ENCODE results near the gene JPT1. TPM values are rescaled to one million over a fixed set of nuclear protein-coding genes. Genes with fewer than 3 reads are reported as not detected.

JPT1 gene
- total RNA-seq, 1 experiment from 2014 or later, result 265 TPM

DNA sequence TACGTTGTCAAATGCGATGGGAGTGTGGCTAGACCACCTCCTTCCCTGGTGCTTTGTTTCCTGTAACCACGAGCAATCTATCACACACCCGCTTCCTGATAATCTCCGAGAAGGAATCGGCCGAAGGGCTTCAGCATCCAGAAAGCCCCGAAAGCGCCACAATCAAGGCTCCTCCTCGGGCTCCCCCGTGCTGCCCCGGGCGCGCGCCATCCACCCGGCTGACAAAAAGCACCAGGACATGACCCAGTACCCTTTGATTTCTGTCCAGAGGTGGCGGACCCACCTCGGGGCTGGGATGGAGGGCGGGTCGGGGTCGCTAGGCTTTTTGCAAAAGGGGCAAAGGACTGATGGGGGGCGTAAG is 45.3 kb downstream of the JPT1 start:
- no peak overlapping the region for H2BK120ac ChIP-seq (ENCODE audit: low read depth, low read length, poor library complexity, severe bottlenecking)
- Mint-ChIP-seq H3K4me1 (peaks cover 20 to 25% of the 10 kb centered on the region in 2 experiments), H3K36me3 (ENCODE audit: insufficient read depth in 1 of 3, low read depth in 3 of 3) (peaks cover 3 to 23% (median 21%) of the 10 kb centered on the region in 3 experiments; a peak in 6 of 7 replicates), H3K27me3 (ENCODE audit: low read depth) (peaks cover 5% of the 10 kb centered on the region), H3K4me3 (peak overlapping the region; percentile 90 to 93), H3K27ac (no peak overlapping the region), H3K9me3 (no peaks in the 10 kb centered on the region)
- H2BK20ac ChIP-seq (ENCODE audit: low read depth, low read length, poor library complexity, severe bottlenecking), result no peak overlapping the region
- H4K20me1 ChIP-seq (ENCODE audit: control insufficient read depth, insufficient read depth, insufficient read length), result no peaks in the 10 kb centered on the region
- peak overlapping the region; percentile 11 for H3K9ac ChIP-seq (ENCODE audit: extremely low read depth, insufficient read length, low read length)
- no peaks in the 10 kb centered on the region for H3K9me3 ChIP-seq (ENCODE audit: control insufficient read depth, low read depth, low read length)
- no peak overlapping the region for H3K4ac ChIP-seq (ENCODE audit: low read depth, low read length)
- no peak overlapping the region for H3K23ac ChIP-seq (ENCODE audit: insufficient read length, low read depth, low read length)
- H2BK15ac ChIP-seq (ENCODE audit: low read depth, low read length), result no peak overlapping the region
- DNase-seq, result peak; percentile 64
- no peak overlapping the region for H3K56ac ChIP-seq (ENCODE audit: insufficient read length, low read depth, low read length)
- H3K79me2 ChIP-seq (ENCODE audit: insufficient read depth, low read length), result no peaks in the 10 kb centered on the region
- no peak overlapping the region for H2AFZ ChIP-seq (ENCODE audit: low read length)
- H3K23me2 ChIP-seq (ENCODE audit: insufficient read length, low read depth, low read length, poor library complexity, severe bottlenecking), result peaks cover 7% of the 10 kb centered on the region
- no peaks in the 10 kb centered on the region for H3K27me3 ChIP-seq (ENCODE audit: insufficient read depth, low read length)
- H3K14ac ChIP-seq (ENCODE audit: insufficient read depth, low read length), result no peak overlapping the region
- no peak overlapping the region for H4K8ac ChIP-seq (replicated peaks; ENCODE audit: insufficient read length, low read depth, low read length)
- H2BK5ac ChIP-seq (ENCODE audit: insufficient read length, low read length), result no peak overlapping the region
- no peak overlapping the region for H3K27ac ChIP-seq (ENCODE audit: insufficient read length, low read depth, low read length)
- no peak overlapping the region for H3K18ac ChIP-seq (ENCODE audit: insufficient read length, low read depth, low read length)
- H3T11ph ChIP-seq (ENCODE audit: low read length), result no peak overlapping the region
- no peak overlapping the region for H4K5ac ChIP-seq (ENCODE audit: insufficient read length, low read depth, low read length)
- WGBS (ENCODE audit: extremely low coverage, insufficient read length, low lambda C conversion rate), result no CpG with 5 or more reads among the region's 22 CpGs
- H3K4me2 ChIP-seq (ENCODE audit: insufficient read depth, insufficient read length, low read length), result peak overlapping the region; percentile 50
- TF ChIP-seq, protein P1, sequence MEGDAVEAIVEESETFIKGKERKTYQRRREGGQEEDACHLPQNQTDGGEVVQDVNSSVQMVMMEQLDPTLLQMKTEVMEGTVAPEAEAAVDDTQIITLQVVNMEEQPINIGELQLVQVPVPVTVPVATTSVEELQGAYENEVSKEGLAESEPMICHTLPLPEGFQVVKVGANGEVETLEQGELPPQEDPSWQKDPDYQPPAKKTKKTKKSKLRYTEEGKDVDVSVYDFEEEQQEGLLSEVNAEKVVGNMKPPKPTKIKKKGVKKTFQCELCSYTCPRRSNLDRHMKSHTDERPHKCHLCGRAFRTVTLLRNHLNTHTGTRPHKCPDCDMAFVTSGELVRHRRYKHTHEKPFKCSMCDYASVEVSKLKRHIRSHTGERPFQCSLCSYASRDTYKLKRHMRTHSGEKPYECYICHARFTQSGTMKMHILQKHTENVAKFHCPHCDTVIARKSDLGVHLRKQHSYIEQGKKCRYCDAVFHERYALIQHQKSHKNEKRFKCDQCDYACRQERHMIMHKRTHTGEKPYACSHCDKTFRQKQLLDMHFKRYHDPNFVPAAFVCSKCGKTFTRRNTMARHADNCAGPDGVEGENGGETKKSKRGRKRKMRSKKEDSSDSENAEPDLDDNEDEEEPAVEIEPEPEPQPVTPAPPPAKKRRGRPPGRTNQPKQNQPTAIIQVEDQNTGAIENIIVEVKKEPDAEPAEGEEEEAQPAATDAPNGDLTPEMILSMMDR (conservative IDR thresholded peaks at IDR 0.05), result no peak
- H3K4me1 ChIP-seq (ENCODE audit: insufficient read depth, low read length), result no peaks in the 10 kb centered on the region
- H4K91ac ChIP-seq (ENCODE audit: insufficient read length, low read depth, low read length), result no peak overlapping the region
- no peak overlapping the region for H2BK12ac ChIP-seq (ENCODE audit: insufficient read length, low read depth, low read length)
- no peaks in the 10 kb centered on the region for H3K79me1 ChIP-seq (ENCODE audit: insufficient read depth, low read depth, low read length, poor library complexity, severe bottlenecking)
- H2AK5ac ChIP-seq (ENCODE audit: insufficient read length, low read length), result no peak overlapping the region

Data from H9 (cell line).